ENCODE measurements around the gene HSPA4.

HSPA4 gene

DNA sequence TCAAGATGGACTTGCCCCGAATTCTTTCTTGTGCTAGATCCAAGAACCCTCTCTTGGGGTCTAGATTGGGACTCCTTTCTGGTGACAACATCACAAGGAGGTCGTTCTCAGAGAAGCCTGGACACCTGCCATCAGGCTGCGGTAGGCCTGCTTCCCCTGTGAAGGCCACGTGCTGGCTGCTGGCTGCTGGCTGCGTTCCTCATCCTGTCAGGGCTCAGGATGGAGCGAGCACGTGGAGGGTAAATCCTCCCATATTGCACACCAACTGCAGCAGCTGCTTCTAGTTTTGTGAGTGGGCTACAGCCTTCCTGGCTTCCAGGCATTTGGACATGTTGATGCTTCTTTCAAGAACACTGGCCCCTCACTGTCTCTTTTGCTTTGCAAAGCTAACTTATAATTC is 95.6 kb downstream of the HSPA4 start:
- FAIRE-seq (no peak), DNase-seq (ENCODE audit: extremely low spot score, insufficient read length, low read depth) (no peak)

DNA sequence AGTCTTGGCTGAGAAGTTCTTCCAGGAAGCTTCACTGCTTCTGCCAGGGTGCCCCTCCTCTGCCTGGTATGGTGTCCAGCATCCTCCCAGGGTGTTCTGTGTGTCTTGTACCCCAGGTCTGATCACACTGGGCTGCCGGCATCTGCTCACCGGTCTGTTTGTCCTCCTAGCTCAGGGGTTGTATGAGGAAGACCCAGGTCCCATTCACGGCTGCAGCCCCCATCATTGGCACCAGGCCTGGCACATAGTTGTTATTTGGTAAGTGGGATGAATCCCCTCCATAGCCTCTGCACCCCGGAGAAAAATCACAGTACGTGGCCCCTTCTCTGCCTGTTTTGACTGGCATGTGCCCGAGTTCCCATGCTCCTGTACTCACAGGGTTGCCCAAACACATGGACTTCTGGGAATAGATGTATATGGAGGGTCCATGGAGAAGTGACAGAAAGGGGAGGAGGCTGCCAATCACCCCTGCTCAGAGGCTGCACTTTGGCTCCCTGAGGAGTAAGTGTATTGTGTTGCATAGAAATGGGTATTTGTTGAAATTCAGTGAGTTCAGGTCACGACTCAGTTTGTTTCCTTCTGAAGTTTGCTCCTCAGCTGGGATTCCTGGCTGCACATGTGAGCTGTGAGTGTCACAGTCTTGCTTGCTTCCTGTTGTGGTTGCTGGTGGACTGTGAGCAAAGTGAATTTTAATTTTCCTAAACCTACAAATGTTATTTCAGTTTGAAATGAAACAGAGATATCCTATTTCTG is 96.2 kb downstream of the HSPA4 start:
- no peak for DNase-seq (ENCODE audit: extremely low spot score, insufficient read length, low read depth)

DNA sequence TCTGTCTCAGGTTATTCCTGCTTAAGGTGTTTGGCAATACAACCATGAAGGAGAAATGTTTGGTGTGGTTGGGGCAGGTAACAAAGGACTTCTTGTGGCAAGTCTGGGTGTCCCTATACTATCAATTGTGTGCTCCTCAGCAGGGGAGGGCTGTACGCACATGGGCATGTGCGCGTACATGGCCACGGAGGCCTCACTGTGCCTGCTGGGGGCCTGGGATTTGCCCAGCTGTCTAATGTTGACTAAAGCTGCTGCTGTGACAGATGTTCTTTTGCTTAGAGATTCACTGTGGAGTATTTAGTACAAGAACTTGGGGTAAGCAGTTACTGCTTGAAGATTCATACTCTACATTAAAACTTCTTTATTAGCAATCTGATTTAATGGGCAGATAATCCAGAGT is 97.5 kb downstream of the HSPA4 start:
- no peak for FAIRE-seq

More for the DNA sequence above, 96.2 kb downstream of the HSPA4 start:
- peak; percentile 21 for FAIRE-seq

DNA sequence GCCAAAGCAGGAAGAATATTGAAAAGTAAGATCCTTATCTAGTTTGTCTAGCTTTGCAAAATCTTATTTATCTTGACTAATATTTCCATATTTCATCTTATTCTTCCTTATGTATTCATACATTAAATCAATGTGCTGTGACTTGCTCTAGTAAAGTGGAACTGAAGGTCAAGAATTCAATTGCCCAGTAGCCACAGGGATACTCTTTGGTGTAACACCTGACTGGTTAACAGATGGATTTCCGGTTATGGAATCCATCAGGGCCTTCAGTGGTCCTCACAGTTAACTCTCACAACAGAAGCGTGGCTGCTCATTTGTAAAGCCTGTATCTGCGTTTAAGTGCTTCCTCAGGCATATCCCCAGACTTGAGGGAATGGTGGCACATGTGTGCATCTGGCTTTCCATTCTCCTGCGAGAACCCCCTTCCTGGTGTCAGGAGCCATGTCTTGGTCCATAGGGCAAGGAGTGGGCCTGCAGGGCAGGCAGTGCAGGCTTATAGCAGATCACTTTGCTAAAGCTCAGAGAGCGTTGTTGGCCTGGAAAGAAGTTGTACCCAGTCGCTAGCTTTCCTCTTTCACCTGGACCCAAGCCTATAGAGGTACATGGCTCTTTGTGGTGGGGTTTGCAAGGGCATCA is 99.2 kb downstream of the HSPA4 start:
- FAIRE-seq: no peak
- no peak for DNase-seq (ENCODE audit: extremely low spot score, insufficient read length, low read depth)

More for the DNA sequence above, 97.5 kb downstream of the HSPA4 start:
- DNase-seq (ENCODE audit: extremely low spot score, insufficient read length, low read depth): no peak

DNA sequence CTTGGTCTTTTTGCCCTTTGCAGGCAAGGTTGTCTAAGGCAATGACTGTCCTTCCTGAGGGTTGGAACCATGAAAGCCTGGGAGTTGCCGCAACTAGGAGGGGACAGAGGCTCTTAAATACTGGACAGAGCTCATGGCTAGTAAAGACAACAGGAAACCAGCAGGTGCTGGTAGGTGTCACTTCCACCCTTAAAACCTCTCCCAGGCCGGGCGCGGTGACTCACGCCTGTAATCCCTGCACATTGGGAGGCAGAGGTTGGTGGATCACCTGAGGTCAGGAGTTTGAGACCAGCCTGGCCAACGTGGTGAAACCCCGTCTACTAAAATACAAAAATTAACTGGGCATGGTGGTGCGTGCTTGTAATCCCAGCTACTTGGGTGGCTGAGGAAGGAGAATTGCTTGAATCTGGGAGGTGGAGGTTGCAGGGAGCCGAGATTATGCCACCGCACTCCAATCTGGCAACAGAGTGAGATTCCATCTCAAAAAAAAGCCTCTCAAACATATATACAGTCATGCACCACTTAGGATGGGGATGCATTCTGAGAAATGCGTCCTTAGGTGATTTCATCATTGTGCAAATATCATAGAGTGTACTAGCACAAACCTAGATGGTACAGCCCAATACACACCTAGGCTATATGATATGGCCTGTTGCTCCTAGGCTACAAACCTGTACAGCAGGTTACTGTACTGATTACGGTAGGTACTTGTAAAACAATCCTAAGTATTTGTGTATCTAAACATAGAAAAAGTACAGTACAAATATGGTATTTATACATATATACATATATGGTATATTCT is 102.7 kb downstream of the HSPA4 start:
- DNase-seq (ENCODE audit: extremely low spot score, insufficient read length, low read depth) (no peak), FAIRE-seq (no peak)

DNA sequence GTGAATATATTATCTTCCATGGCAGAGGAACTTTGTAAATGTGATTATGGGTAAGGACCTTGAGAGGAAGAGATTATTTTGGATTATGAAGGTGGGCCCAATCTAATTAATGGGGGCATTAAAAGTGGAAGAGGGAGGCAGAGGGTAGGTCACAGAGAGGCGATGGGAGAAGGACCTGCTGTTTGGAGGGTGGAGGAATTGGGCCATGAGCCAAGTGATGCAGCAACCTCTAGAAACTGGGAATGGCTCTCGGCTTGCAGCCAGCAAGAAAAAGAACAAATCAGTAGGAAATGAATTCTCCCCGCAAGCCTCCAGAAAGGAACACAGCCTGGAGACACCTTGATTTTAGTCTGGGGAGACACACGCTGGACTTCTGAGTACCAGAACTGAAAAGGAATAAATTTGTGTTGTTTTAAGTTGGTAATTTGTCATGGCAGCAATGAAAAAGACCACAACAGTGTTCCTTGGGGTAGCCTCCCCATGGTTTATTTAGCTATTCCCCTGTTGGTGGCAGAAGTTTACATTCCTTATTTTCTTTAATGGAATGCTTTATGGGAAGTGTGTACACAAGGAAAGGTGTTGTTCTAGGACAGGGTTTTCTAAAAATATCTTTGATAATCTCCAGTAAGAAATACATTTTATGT is 103.6 kb downstream of the HSPA4 start:
- DNase-seq (ENCODE audit: extremely low spot score, insufficient read length, low read depth) (no peak), FAIRE-seq (no peak)
